ENCODE data around the gene DNAI2. TPM values are rescaled to one million over a fixed set of nuclear protein-coding genes. Genes with fewer than 3 reads are reported as not detected.

Gene DNAI2
- polyA plus RNA-seq, 1 of the 3 experiments (the other 2 are of a cell fraction): not detected

GRCh38 chr17:74325743-74326379 is 51.8 kb downstream of the DNAI2 start, which contains the start of gene KIF19:
KIF19 (plus strand) TSS chr17:74326226; CDS start chr17:74326350, 124 bp downstream.
- H2AFZ ChIP-seq (ENCODE audit: low read depth): no peak within 1 kb of the TSS
- CTCF ChIA-PET: interaction anchor here (0.7 kb wide), 1 partner anchor 274 kb away, joined by 3 read pairs; no protein-coding TSS in a partner anchor
- no peaks in the 10 kb centered on the region for H3K9me2 ChIP-seq
- H3K9me3 ChIP-seq: no peaks in the 10 kb centered on the region
- peak within 1 kb of the TSS in 1 of 2 experiments; percentile 12; a peak in 1 of 4 replicates for H3K4me3 ChIP-seq (ENCODE audit: low read depth in 2 of 2, low read length in 1 of 2)
- no peaks in the 10 kb centered on the region for H3F3A ChIP-seq (replicated peaks; ENCODE audit: insufficient read depth)
- H3K27me3 ChIP-seq (ENCODE audit: insufficient read depth): no peaks in the 10 kb centered on the region
- no peaks in the 10 kb centered on the region for H3K79me2 ChIP-seq (ENCODE audit: insufficient read depth)
- 10% methylated on average over 15 of the region's 73 CpGs for WGBS (ENCODE audit: low lambda C conversion rate)
- POLR2A ChIA-PET: no interaction called here
- peak; percentile 91 for DNase-seq
- no peak within 1 kb of the TSS for H3K27ac ChIP-seq (ENCODE audit: low read depth in 2 of 2, low read length in 1 of 2)
- H3K36me3 ChIP-seq (replicated peaks in 1 of 2; ENCODE audit: control insufficient read depth in 1 of 2, insufficient read depth in 2 of 2, low read length in 1 of 2): no peaks in the 10 kb centered on the region
- TF ChIP-seq TAF1 (IDR thresholded peaks at IDR 0.05; ENCODE audit: borderline replicate concordance, low read depth, low read length): no peak
- peaks cover 0 to 3% of the 10 kb centered on the region in 2 experiments; a peak in 1 of 4 replicates for H3K4me1 ChIP-seq (ENCODE audit: control insufficient read depth in 1 of 2, insufficient read depth in 2 of 2, low read depth in 1 of 2, low read length in 1 of 2)
- H3K9ac ChIP-seq: no peak within 1 kb of the TSS
- no peaks in the 10 kb centered on the region for H4K20me1 ChIP-seq (ENCODE audit: insufficient read depth)
- no peak within 1 kb of the TSS for H3K4me2 ChIP-seq

GRCh38 chr17:74326506-74326905 is 52.5 kb downstream of the DNAI2 start:
- POLR2A ChIA-PET: no interaction called here
- H3K4me1 ChIP-seq (ENCODE audit: control insufficient read depth in 1 of 2, insufficient read depth in 2 of 2, low read depth in 1 of 2, low read length in 1 of 2): peaks cover 0 to 3% of the 10 kb centered on the region in 2 experiments; a peak in 1 of 4 replicates
- 55% methylated on average over 10 of the region's 10 CpGs for WGBS (ENCODE audit: low lambda C conversion rate)
- H3K4me3 ChIP-seq (ENCODE audit: low read depth in 2 of 2, low read length in 1 of 2): peak overlapping the region in 1 of 2 experiments; percentile 12; a peak in 1 of 4 replicates
- H4K20me1 ChIP-seq (ENCODE audit: insufficient read depth): no peaks in the 10 kb centered on the region
- H3K27ac ChIP-seq (ENCODE audit: low read depth in 2 of 2, low read length in 1 of 2): no peak overlapping the region
- no peak overlapping the region for H3K4me2 ChIP-seq
- H3F3A ChIP-seq (replicated peaks; ENCODE audit: insufficient read depth): no peaks in the 10 kb centered on the region
- no peaks in the 10 kb centered on the region for H3K36me3 ChIP-seq (replicated peaks in 1 of 2; ENCODE audit: control insufficient read depth in 1 of 2, insufficient read depth in 2 of 2, low read length in 1 of 2)
- no peaks in the 10 kb centered on the region for H3K9me3 ChIP-seq
- H2AFZ ChIP-seq (ENCODE audit: low read depth): no peak overlapping the region
- no peak for DNase-seq
- no peaks in the 10 kb centered on the region for H3K9me2 ChIP-seq
- no peaks in the 10 kb centered on the region for H3K79me2 ChIP-seq (ENCODE audit: insufficient read depth)
- H3K27me3 ChIP-seq (ENCODE audit: insufficient read depth): no peaks in the 10 kb centered on the region
- CTCF ChIA-PET: no interaction called here
- H3K9ac ChIP-seq: no peak overlapping the region
- TF ChIP-seq NFIC (IDR thresholded peaks at IDR 0.05; ENCODE audit: borderline replicate concordance) (no peak), FOSL2 (IDR thresholded peaks at IDR 0.05; ENCODE audit: borderline replicate concordance, low read depth) (no peak), TAF1 (IDR thresholded peaks at IDR 0.05; ENCODE audit: borderline replicate concordance, low read depth, low read length) (no peak), RCOR1 (IDR thresholded peaks at IDR 0.05; ENCODE audit: low read length) (no peak), JUND (IDR thresholded peaks at IDR 0.05) (no peak), USF2 (IDR thresholded peaks at IDR 0.05; ENCODE audit: borderline replicate concordance, low read depth, low read length) (no peak), SMC3 (IDR thresholded peaks at IDR 0.05; ENCODE audit: low read depth, low read length) (no peak), RAD21 (IDR thresholded peaks at IDR 0.05; ENCODE audit: low read length) (no peak), GATA2 (CRISPR knock-in tag; IDR thresholded peaks at IDR 0.05) (no peak), TEAD4 (IDR thresholded peaks at IDR 0.05; ENCODE audit: borderline replicate concordance, insufficient read depth) (no peak), TCF12 (IDR thresholded peaks at IDR 0.05) (no peak)

Measured in SK-N-SH (cell line).